Fibroblast of the aortic adventitia (primary cell): ENCODE results near the gene TENM4. TPM values are rescaled to one million over a fixed set of nuclear protein-coding genes. Genes with fewer than 3 reads are reported as not detected.
A peak's percentile ranks its signal among the peaks of the same experiment; 100 is the strongest.

Experiments
- DNase-seq: peaks from one replicate; pipeline ENCODE4 v3.0.0-alpha.2; 2010; ENCODE audit warnings: low read depth
- H3K4me3 ChIP-seq: 2 replicates; pipeline ENCODE4 v1.5.1; 2011; ENCODE audit warnings: low read depth, mild to moderate bottlenecking, control low read depth, low read length, moderate library complexity
- CTCF ChIP-seq: IDR thresholded peaks from 2 replicates; pipeline ENCODE4 v1.5.1; 2011; ENCODE audit warnings: mild to moderate bottlenecking, low read length, control low read depth, inconsistent platforms; ENCODE audit not compliant: insufficient read depth
- total RNA-seq: library from RNA; depleted of rRNA; stranded (reverse); fragments of >200 nt; gene quantifications from 2 replicates; pipeline ENCODE4 v1.2.3, GENCODE V29; 2012; ENCODE audit warnings: low replicate concordance

Gene TENM4
- total RNA-seq, 1 donor, result 113 TPM

DNA sequence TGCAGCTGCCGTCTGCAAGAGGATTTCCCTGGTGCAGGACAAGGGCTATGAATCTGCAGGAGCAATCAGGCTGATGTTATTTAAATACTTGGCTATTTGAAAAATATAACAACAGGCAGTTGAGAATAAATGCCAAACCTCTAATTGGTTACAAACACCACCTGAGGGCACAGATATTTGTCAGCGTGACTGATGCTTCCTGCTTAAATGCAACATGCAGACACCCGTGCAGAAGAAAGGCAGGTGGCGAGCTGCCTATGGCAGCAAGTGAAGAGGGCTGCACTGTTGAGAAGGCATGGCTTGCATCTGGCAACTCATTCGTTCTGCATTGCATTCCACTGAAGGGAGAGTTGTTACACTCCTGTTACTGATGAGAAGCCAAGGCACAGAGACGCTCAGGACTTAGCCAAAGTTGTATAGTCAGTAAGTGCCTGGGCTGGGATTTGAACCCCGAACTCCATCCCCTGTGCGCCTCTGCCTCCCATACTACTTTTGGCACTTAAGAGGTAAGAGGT lies 350.6 kb downstream of the TENM4 start:
- H3K4me3 ChIP-seq, result no peak overlapping the region
- DNase-seq, result no peak
- TF ChIP-seq CTCF, result no peak

DNA sequence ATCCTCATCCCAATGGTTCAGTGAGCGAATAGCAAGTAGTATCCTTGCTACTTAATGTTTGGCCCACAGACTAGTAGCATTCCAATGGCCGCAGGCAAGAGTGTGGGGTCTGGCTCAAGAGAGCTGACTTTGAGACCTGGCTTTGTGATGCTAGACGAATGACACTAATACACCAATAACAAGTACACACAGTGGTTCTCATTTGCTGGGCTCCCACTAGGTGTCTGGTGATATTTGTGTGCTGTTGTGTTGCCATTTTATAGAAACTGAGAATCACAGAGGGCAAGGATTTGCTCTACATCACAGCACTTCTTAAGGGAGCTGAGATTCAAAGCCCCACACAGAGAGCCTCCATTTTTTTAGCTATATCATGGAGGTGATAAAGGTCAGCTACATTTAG lies 351.2 kb downstream of the TENM4 start:
- no peak for TF ChIP-seq CTCF
- no peak overlapping the region for H3K4me3 ChIP-seq
- DNase-seq, result no peak

DNA sequence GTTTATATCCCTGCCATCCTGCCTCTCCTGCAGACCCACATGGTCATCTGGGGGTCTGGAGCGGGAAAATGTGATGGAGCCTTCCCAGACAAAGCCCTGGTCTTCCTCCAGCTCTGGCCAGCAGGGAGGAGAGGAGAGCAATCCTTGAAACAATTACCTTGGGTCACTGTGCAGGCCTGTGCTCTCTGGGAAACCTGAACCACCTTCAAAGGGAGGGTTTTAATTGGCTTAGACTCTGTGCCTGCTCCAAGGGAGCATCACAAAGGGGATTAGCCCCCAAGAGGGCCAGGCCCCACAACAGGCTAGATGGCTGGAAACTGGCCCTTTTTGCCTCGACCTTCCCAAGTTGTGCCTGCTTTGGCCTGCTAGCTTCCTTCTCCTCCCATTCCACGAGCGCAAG lies 351.9 kb downstream of the TENM4 start:
- no peak overlapping the region for H3K4me3 ChIP-seq
- no peak for TF ChIP-seq CTCF
- DNase-seq, result no peak

GRCh38 chr11:79087961-79088318 lies 352.9 kb downstream of the TENM4 start:
- no peak overlapping the region for H3K4me3 ChIP-seq
- peak; percentile 23 for DNase-seq
- peak; percentile 17 for TF ChIP-seq CTCF

GRCh38 chr11:79087238-79087960 lies 353.4 kb downstream of the TENM4 start:
- peak; percentile 82 for DNase-seq
- TF ChIP-seq CTCF, result no peak

DNA sequence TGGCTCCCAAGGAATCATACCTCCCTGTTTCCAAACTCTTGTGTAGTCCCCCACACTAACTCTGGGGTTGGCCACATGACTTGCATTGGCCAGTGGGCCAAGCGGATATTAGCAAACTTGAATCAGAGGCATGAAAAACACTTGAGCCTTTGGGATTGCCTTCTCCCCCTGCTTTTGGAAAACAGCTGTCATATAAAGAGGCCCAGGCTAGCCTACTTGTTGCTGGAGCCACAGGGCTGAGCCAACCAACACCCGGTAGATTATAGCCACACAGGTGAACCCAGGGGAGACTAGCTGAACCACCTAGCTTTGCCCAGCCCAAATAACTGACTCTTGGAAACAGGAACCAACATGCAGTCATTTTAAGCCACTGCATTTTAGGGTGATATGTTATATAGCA lies 354.8 kb downstream of the TENM4 start:
- no peak overlapping the region for H3K4me3 ChIP-seq
- TF ChIP-seq CTCF, result no peak
- DNase-seq, result no peak

More at GRCh38 chr11:79087238-79087960, 353.4 kb downstream of the TENM4 start:
- no peak overlapping the region for H3K4me3 ChIP-seq

- TF ChIP-seq CTCF, result no peak
- H3K4me3 ChIP-seq, result no peak overlapping the region
- no peak for DNase-seq
Measured at GRCh38 chr11:79084382-79084781, 356.4 kb downstream of the TENM4 start.
